ENCODE data around the gene DOK3. TPM values are rescaled to one million over a fixed set of nuclear protein-coding genes. Genes with fewer than 3 reads are reported as not detected.

The DOK3 gene
- total RNA-seq, 1 donor = 0.99 TPM

- no peak for DNase-seq (ENCODE audit: low read depth)
- H3K4me3 ChIP-seq (ENCODE audit: low read depth, low read length) = no peak overlapping the region
- no peak for TF ChIP-seq CTCF (IDR thresholded peaks at IDR 0.05; ENCODE audit: insufficient read depth, low read length)
These were observed 6.1 kb downstream of the DOK3 start for GRCh38 chr5:177503351-177504085.

GRCh38 chr5:177502886-177503285 lies 6.7 kb downstream of the DOK3 start:
- no peak for TF ChIP-seq CTCF (IDR thresholded peaks at IDR 0.05; ENCODE audit: insufficient read depth, low read length)
- H3K4me3 ChIP-seq (ENCODE audit: low read depth, low read length) = no peak overlapping the region
- DNase-seq (ENCODE audit: low read depth) = no peak

- no peak overlapping the region for H3K4me3 ChIP-seq (ENCODE audit: low read depth, low read length)
- DNase-seq (ENCODE audit: low read depth) = no peak
- TF ChIP-seq CTCF (IDR thresholded peaks at IDR 0.05; ENCODE audit: insufficient read depth, low read length) = no peak
These were observed 7.5 kb downstream of the DOK3 start for GRCh38 chr5:177501874-177502678.

GRCh38 chr5:177500685-177501522 lies 8.7 kb downstream of the DOK3 start:
- no peak overlapping the region for H3K4me3 ChIP-seq (ENCODE audit: low read depth, low read length)
- TF ChIP-seq CTCF (IDR thresholded peaks at IDR 0.05; ENCODE audit: insufficient read depth, low read length) = peak; percentile 96
- peak; percentile 89 for DNase-seq (ENCODE audit: low read depth)

- H3K4me3 ChIP-seq (ENCODE audit: low read depth, low read length) = no peak overlapping the region
- DNase-seq (ENCODE audit: low read depth) = no peak
- TF ChIP-seq CTCF (IDR thresholded peaks at IDR 0.05; ENCODE audit: insufficient read depth, low read length) = no peak
These were observed 9.8 kb downstream of the DOK3 start for GRCh38 chr5:177499842-177500241.

GRCh38 chr5:177498013-177498787 lies 11.4 kb downstream of the DOK3 start:
- peak overlapping the region; percentile 66 for H3K4me3 ChIP-seq (ENCODE audit: low read depth, low read length)
- TF ChIP-seq CTCF (IDR thresholded peaks at IDR 0.05; ENCODE audit: insufficient read depth, low read length) = no peak
- no peak for DNase-seq (ENCODE audit: low read depth)
